Ishikawa (cell line): Measurements from ENCODE around the gene UNC45A.

Source experiments
- CEBPB ChIP-seq: IDR thresholded peaks from 2 replicates; pipeline ENCODE4 v1.6.1; 2012
- CREB1 ChIP-seq: IDR thresholded peaks from 2 replicates; pipeline ENCODE4 v1.6.1; 2012; ENCODE audit warnings: low read depth
- EGR1 ChIP-seq: IDR thresholded peaks from 2 replicates; pipeline ENCODE4 v1.6.1; 2012
- EP300 ChIP-seq: IDR thresholded peaks from 2 replicates; pipeline ENCODE4 v1.6.1; 2012; ENCODE audit warnings: borderline replicate concordance
- FOXM1 ChIP-seq: IDR thresholded peaks from 2 replicates; pipeline ENCODE4 v1.6.1; 2012; ENCODE audit warnings: low read depth, borderline replicate concordance
- NFIC ChIP-seq: IDR thresholded peaks from 2 replicates; pipeline ENCODE4 v1.6.1; 2012
- RAD21 ChIP-seq: IDR thresholded peaks from 2 replicates; pipeline ENCODE4 v1.6.1; 2012; ENCODE audit warnings: low read depth
- TAF1 ChIP-seq: IDR thresholded peaks from 2 replicates; pipeline ENCODE4 v1.6.1; 2012; ENCODE audit warnings: low read depth, mild to moderate bottlenecking
- TCF12 ChIP-seq: IDR thresholded peaks from 2 replicates; pipeline ENCODE4 v1.6.1; 2012; ENCODE audit warnings: low read depth
- TEAD4 ChIP-seq: IDR thresholded peaks from 2 replicates; pipeline ENCODE4 v1.6.1; 2012
- YY1 ChIP-seq: IDR thresholded peaks from 2 replicates; pipeline ENCODE4 v1.6.1; 2012; ENCODE audit warnings: low read depth
- ZBTB7A ChIP-seq: IDR thresholded peaks from 2 replicates; pipeline ENCODE4 v1.6.1; 2012; ENCODE audit warnings: low read depth
- TF ChIP-seq, protein P1 (sequence below): IDR thresholded peaks from 2 replicates; pipeline ENCODE4 v1.6.1; 2012
- TF ChIP-seq, protein P2 (sequence below): IDR thresholded peaks from 2 replicates; pipeline ENCODE4 v1.6.1; 2012
- TF ChIP-seq, protein P3 (sequence below): IDR thresholded peaks from 2 replicates; pipeline ENCODE4 v1.6.1; 2012; ENCODE audit warnings: low read depth, mild to moderate bottlenecking

Gene UNC45A

DNA sequence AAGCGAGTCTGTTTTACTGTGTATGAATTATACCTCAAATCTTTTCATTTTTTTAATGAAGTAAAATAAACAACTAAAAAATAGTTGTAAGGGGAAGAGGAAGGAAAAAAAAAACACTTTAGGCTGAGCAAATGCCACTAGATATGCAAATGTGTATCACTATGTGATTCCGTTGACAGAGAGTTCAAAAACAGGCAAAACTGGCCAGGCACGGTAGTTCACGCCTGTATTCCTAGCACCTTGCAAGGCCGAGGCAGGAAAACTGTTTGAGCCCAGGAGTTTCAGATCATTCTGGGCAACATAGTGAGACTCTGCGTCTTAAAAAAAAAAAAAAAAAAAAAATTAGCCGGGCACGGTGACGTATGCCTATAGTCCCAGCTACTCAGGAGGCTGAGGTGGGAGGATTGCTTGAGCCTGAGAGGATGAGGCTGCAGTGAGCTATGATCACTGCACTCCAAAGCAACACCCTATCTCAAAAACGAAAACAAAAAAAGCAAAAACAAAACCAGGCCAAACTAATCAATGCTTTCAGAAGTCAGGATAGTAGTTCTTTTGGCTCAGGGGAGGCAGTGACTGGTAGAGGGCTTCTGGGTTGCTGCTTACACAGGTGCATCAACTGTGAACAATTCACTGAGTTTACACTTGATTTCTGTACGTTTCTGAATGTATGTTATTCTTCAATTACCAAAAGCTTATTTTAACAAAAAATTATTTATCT, 51.9 kb downstream of the UNC45A start:
- no peak for TF ChIP-seq TCF12

DNA sequence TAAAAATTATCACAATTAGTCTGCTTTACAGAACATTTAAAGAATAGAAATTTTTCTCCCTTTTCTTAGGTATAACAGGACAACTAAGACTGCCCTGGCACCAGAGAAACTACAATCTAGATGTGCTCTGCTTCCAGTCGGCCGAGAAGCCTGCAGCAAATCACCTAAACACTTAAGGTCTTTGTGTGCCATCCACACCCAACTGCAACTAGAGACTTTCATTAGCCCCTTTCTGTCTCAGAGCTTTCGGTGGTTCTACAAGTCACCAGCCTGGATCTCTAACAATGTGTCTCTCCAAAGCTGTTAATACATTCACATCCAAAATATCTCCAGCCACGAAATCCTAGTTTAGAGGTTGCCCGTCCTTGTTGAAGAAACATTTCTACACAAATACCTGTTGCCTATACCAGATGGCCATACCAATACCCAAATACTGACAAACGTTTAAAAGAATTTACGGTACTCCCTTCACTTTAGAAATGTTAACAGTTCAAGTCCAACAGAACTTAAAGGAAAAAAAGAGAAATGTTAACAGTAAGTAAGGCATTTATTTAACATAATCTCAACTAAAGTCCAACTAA, 52.6 kb downstream of the UNC45A start:
- no peak for TF ChIP-seq CEBPB
- TF ChIP-seq, protein P1, sequence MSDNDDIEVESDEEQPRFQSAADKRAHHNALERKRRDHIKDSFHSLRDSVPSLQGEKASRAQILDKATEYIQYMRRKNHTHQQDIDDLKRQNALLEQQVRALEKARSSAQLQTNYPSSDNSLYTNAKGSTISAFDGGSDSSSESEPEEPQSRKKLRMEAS = no peak
- TF ChIP-seq TAF1 = no peak
- TF ChIP-seq, protein P2, sequence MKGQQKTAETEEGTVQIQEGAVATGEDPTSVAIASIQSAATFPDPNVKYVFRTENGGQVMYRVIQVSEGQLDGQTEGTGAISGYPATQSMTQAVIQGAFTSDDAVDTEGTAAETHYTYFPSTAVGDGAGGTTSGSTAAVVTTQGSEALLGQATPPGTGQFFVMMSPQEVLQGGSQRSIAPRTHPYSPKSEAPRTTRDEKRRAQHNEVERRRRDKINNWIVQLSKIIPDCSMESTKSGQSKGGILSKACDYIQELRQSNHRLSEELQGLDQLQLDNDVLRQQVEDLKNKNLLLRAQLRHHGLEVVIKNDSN = no peak
- TF ChIP-seq, protein P3, sequence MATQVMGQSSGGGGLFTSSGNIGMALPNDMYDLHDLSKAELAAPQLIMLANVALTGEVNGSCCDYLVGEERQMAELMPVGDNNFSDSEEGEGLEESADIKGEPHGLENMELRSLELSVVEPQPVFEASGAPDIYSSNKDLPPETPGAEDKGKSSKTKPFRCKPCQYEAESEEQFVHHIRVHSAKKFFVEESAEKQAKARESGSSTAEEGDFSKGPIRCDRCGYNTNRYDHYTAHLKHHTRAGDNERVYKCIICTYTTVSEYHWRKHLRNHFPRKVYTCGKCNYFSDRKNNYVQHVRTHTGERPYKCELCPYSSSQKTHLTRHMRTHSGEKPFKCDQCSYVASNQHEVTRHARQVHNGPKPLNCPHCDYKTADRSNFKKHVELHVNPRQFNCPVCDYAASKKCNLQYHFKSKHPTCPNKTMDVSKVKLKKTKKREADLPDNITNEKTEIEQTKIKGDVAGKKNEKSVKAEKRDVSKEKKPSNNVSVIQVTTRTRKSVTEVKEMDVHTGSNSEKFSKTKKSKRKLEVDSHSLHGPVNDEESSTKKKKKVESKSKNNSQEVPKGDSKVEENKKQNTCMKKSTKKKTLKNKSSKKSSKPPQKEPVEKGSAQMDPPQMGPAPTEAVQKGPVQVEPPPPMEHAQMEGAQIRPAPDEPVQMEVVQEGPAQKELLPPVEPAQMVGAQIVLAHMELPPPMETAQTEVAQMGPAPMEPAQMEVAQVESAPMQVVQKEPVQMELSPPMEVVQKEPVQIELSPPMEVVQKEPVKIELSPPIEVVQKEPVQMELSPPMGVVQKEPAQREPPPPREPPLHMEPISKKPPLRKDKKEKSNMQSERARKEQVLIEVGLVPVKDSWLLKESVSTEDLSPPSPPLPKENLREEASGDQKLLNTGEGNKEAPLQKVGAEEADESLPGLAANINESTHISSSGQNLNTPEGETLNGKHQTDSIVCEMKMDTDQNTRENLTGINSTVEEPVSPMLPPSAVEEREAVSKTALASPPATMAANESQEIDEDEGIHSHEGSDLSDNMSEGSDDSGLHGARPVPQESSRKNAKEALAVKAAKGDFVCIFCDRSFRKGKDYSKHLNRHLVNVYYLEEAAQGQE = no peak
- TF ChIP-seq EGR1 = no peak
- TF ChIP-seq RAD21 = no peak

DNA sequence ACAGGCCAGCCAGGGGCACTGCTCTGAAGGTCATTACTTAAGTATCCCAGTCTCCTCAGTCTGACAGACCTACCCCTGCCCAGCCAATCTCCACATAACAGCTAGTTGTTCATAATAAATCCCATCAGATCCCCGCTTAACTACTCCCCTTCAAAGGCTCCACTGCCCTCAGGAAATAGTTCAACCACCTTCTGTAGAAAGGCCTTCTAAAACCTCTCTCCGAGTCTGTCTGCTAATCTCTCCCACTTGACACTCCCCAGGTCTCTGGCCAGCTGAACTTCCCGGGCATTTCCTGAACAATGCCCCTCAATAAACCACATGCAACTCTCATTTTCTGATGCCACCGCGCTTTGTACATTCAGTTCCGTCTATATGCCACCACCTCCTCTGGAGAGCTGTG, 53.2 kb downstream of the UNC45A start:
- TF ChIP-seq, protein P3 = no peak
- TF ChIP-seq NFIC = no peak
- TF ChIP-seq YY1 = no peak
- no peak for TF ChIP-seq RAD21
- no peak for TF ChIP-seq TEAD4
- TF ChIP-seq FOXM1 = no peak
- TF ChIP-seq, protein P2 = no peak
- no peak for TF ChIP-seq TCF12
- no peak for TF ChIP-seq CREB1
- TF ChIP-seq ZBTB7A = no peak
- TF ChIP-seq, protein P1 = no peak
- TF ChIP-seq EGR1 = no peak
- TF ChIP-seq CEBPB = no peak
- no peak for TF ChIP-seq TAF1
- no peak for TF ChIP-seq EP300

DNA sequence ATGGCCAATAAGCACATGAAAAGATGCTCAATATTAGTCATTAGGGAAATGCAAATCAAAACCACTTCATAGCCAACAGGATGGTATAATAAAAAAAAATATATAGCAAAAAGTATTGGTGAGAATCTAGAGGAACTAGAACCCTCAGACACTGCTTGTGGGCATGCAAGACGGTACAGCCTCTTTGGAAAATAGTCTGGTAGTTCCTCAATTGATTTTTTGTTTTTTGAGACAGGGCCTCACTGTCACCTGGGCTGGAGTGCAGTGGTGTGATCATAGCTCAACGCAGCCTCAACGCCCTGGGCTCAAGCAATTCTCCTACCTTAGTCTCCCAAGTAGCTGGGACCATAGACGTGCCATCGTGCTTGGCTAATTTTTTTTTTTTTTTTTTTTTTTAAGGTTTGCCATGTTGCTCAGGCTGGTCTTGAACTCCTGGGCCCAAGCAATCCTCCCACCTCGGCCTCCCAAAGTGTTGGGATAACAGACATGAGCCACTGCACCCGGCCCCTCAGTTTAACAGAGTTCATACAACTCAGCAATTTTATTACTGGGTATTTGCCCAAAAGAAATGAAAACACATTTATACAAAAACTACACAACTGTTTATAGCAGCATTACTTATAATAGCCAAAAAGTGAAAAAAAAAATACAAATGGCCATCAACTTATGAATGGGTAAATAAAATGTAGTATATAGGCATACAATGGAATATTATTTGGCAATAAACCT, 54.1 kb downstream of the UNC45A start:
- TF ChIP-seq TAF1 (no peak), EGR1 (no peak), YY1 (no peak), CREB1 (no peak), NFIC (no peak), FOXM1 (no peak), RAD21 (no peak), ZBTB7A (no peak), CEBPB (no peak)
- TF ChIP-seq, protein P3 = no peak
- TF ChIP-seq, protein P2 = no peak
- TF ChIP-seq, protein P1 = no peak
